GM19372 (cell line): Measurements from ENCODE around the gene SEMA3E.

ENCODE experiments used
- ATAC-seq: cut with Tn5 transposase; IDR thresholded peaks from one replicate; pipeline ENCODE4 v1.9.1; 2021; ENCODE audit warnings: mild to moderate bottlenecking, low read depth, moderate library complexity; ENCODE audit not compliant: unreplicated experiment

The SEMA3E gene

GRCh38 chr7:83643012-83643411, 5.9 kb downstream of the SEMA3E start:
- no peak for ATAC-seq

GRCh38 chr7:83640731-83641537, 8.0 kb downstream of the SEMA3E start:
- ATAC-seq: no peak

GRCh38 chr7:83640240-83640639, 8.7 kb downstream of the SEMA3E start:
- no peak for ATAC-seq

- ATAC-seq: no peak
Measured at GRCh38 chr7:83633516-83633915, 15.4 kb downstream of the SEMA3E start.

GRCh38 chr7:83629117-83629880, 19.6 kb downstream of the SEMA3E start:
- ATAC-seq: no peak

GRCh38 chr7:83617858-83618257, 31.1 kb downstream of the SEMA3E start:
- ATAC-seq: no peak

- no peak for ATAC-seq
Measured at GRCh38 chr7:83614112-83614511, 34.8 kb downstream of the SEMA3E start.

- ATAC-seq: no peak
Measured at GRCh38 chr7:83613232-83613631, 35.7 kb downstream of the SEMA3E start.

- ATAC-seq: no peak
Measured at GRCh38 chr7:83611776-83612175, 37.2 kb downstream of the SEMA3E start.

- ATAC-seq: no peak
Measured at GRCh38 chr7:83610649-83611304, 38.2 kb downstream of the SEMA3E start.

GRCh38 chr7:83608716-83609115, 40.2 kb downstream of the SEMA3E start:
- no peak for ATAC-seq

- ATAC-seq: no peak
Measured at GRCh38 chr7:83603649-83604048, 45.3 kb downstream of the SEMA3E start.

GRCh38 chr7:83599131-83599530, 49.8 kb downstream of the SEMA3E start:
- ATAC-seq: no peak

GRCh38 chr7:83593921-83594475, 54.9 kb downstream of the SEMA3E start:
- no peak for ATAC-seq

- ATAC-seq: no peak
Measured at GRCh38 chr7:83588602-83589240, 60.2 kb downstream of the SEMA3E start.

- no peak for ATAC-seq
Measured at GRCh38 chr7:83586281-83586680, 62.7 kb downstream of the SEMA3E start.

- ATAC-seq: no peak
Measured at GRCh38 chr7:83581667-83582435, 67.1 kb downstream of the SEMA3E start.

GRCh38 chr7:83579740-83580139, 69.2 kb downstream of the SEMA3E start:
- no peak for ATAC-seq

- ATAC-seq: no peak
Measured at GRCh38 chr7:83575436-83575835, 73.5 kb downstream of the SEMA3E start.

GRCh38 chr7:83574616-83575015, 74.3 kb downstream of the SEMA3E start:
- no peak for ATAC-seq
